Adrenal gland (tissue), 5 donors: Measurements from ENCODE around the gene LTBP2.

Source experiments
- CTCF ChIP-seq, 6 experiments: fragments of 450-650 bp in 4 of 6; fragments of 200-600 bp in 2 of 6; sonication (generic) in 1 of 6; IDR thresholded peaks; 1 replicate in 5 of 6; 2 replicates in 1 of 6; pipeline versions ENCODE4 v1.5.1 to v1.8.0; 2016 to 2021; ENCODE audit warnings: antibody characterized with exemption in 6 of 6, mild to moderate bottlenecking in 2 of 6, moderate library complexity in 1 of 6
- POLR2A ChIP-seq, 2 donors: fragments of 450-650 bp; IDR thresholded peaks; one replicate each; pipeline ENCODE4 v1.6.1; 2017; ENCODE audit warnings: antibody characterized with exemption in 2 of 2, mild to moderate bottlenecking in 2 of 2, moderate library complexity in 1 of 2
- donor health status: DM: no; HTN: no; CAD: no.

GRCh38 chr14:74510223-74510931 lies 101.7 kb downstream of the LTBP2 start:
- TF ChIP-seq CTCF (IDR thresholded peaks at IDR 0.05) (no peak), POLR2A (IDR thresholded peaks at IDR 0.05) (no peak)
